Measurements from ENCODE around the gene CDCA8.

The CDCA8 gene

GRCh38 chr1:37676281-37677142 lies 15.8 kb upstream of the CDCA8 start:
- no peak overlapping the region for H3K4me2 ChIP-seq (ENCODE audit: low read depth, low read length, poor library complexity, severe bottlenecking)
- H3K36me3 ChIP-seq (ENCODE audit: low read length), result 0 out of 2 replicates have a peak, but pooled peaks cover 4% of the 10 kb centered on the region
- H3K27ac ChIP-seq (ENCODE audit: low read depth, low read length), result no peak overlapping the region
- H3K9me3 ChIP-seq (ENCODE audit: insufficient read depth, low read length), result no peaks in the 10 kb centered on the region
- no peak overlapping the region for H3K4me3 ChIP-seq (ENCODE audit: insufficient read depth, low read length, poor library complexity, severe bottlenecking)
- H3K9ac ChIP-seq (ENCODE audit: low read length), result no peak overlapping the region
- H3K27me3 ChIP-seq (ENCODE audit: low read length), result no peaks in the 10 kb centered on the region
- 0 out of 2 replicates have a peak, but pooled peaks cover under 1% of the 10 kb centered on the region for H3F3A ChIP-seq (ENCODE audit: insufficient read depth)
- TF ChIP-seq, protein P1, sequence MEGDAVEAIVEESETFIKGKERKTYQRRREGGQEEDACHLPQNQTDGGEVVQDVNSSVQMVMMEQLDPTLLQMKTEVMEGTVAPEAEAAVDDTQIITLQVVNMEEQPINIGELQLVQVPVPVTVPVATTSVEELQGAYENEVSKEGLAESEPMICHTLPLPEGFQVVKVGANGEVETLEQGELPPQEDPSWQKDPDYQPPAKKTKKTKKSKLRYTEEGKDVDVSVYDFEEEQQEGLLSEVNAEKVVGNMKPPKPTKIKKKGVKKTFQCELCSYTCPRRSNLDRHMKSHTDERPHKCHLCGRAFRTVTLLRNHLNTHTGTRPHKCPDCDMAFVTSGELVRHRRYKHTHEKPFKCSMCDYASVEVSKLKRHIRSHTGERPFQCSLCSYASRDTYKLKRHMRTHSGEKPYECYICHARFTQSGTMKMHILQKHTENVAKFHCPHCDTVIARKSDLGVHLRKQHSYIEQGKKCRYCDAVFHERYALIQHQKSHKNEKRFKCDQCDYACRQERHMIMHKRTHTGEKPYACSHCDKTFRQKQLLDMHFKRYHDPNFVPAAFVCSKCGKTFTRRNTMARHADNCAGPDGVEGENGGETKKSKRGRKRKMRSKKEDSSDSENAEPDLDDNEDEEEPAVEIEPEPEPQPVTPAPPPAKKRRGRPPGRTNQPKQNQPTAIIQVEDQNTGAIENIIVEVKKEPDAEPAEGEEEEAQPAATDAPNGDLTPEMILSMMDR (IDR thresholded peaks at IDR 0.05; ENCODE audit: insufficient read depth, low read length, poor library complexity, severe bottlenecking), result no peak
- no peak for TF ChIP-seq EZH2phosphoT487 (conservative IDR thresholded peaks at IDR 0.05; ENCODE audit: low read length)
- H3K9me2 ChIP-seq (replicated peaks; ENCODE audit: insufficient read depth, low read length), result no peaks in the 10 kb centered on the region
- no peaks in the 10 kb centered on the region for H3K79me2 ChIP-seq (ENCODE audit: insufficient read depth, low read length)
- H2AFZ ChIP-seq (ENCODE audit: low read depth, low read length, severe bottlenecking), result no peak overlapping the region
- H4K20me1 ChIP-seq (ENCODE audit: low read depth, low read length), result no peaks in the 10 kb centered on the region

GRCh38 chr1:37677143-37677439 lies 15.2 kb upstream of the CDCA8 start:
- Histone ChIP-seq H3K4me2 (ENCODE audit: low read depth, low read length, poor library complexity, severe bottlenecking) (no peak overlapping the region), H3K36me3 (ENCODE audit: low read length) (peaks cover 9% of the 10 kb centered on the region; the same call in 1 of the 2 replicates), H3K9me3 (ENCODE audit: insufficient read depth, low read length) (no peaks in the 10 kb centered on the region), H4K20me1 (ENCODE audit: low read depth, low read length) (no peaks in the 10 kb centered on the region), H3F3A (ENCODE audit: insufficient read depth) (peaks cover 5% of the 10 kb centered on the region; the same call in 1 of the 2 replicates), H3K9ac (ENCODE audit: low read length) (no peak overlapping the region), H3K9me2 (replicated peaks; ENCODE audit: insufficient read depth, low read length) (no peaks in the 10 kb centered on the region), H3K27me3 (ENCODE audit: low read length) (no peaks in the 10 kb centered on the region), H3K79me2 (ENCODE audit: insufficient read depth, low read length) (no peaks in the 10 kb centered on the region), H3K27ac (ENCODE audit: low read depth, low read length) (no peak overlapping the region), H2AFZ (ENCODE audit: low read depth, low read length, severe bottlenecking) (no peak overlapping the region), H3K4me3 (ENCODE audit: insufficient read depth, low read length, poor library complexity, severe bottlenecking) (no peak overlapping the region)
- TF ChIP-seq, protein P1 (IDR thresholded peaks at IDR 0.05; ENCODE audit: insufficient read depth, low read length, poor library complexity, severe bottlenecking), result no peak
- TF ChIP-seq EZH2phosphoT487 (conservative IDR thresholded peaks at IDR 0.05; ENCODE audit: low read length), result no peak

DNA sequence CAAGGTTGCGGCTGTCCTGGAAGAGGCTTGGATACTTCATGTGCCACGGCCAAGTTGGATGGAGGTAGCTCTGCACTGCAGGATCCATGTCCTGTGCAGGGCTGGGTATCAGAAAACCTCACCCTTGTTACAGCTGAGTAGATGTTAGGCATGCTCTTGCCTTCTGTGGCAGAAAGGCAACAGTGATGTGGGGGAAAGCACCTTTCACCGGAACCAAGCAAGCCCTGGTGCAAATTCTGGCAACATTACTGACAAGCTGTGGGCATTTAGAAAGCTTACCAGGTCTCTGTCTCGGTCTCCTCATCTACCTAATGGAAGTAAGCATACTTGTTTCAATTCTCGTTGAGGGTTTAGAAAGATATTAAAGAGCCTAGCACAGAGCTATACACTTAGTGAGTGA lies 14.5 kb upstream of the CDCA8 start:
- TF ChIP-seq EZH2phosphoT487 (conservative IDR thresholded peaks at IDR 0.05; ENCODE audit: low read length), result no peak
- TF ChIP-seq, protein P1 (IDR thresholded peaks at IDR 0.05; ENCODE audit: insufficient read depth, low read length, poor library complexity, severe bottlenecking), result no peak
- H2AFZ ChIP-seq (ENCODE audit: low read depth, low read length, severe bottlenecking), result no peak overlapping the region
- H3K36me3 ChIP-seq (ENCODE audit: low read length), result peaks cover 10% of the 10 kb centered on the region; the same call in 1 of the 2 replicates
- H3K9ac ChIP-seq (ENCODE audit: low read length), result no peak overlapping the region
- H3K4me2 ChIP-seq (ENCODE audit: low read depth, low read length, poor library complexity, severe bottlenecking), result no peak overlapping the region
- H3K79me2 ChIP-seq (ENCODE audit: insufficient read depth, low read length), result no peaks in the 10 kb centered on the region
- H3K9me3 ChIP-seq (ENCODE audit: insufficient read depth, low read length), result no peaks in the 10 kb centered on the region
- no peaks in the 10 kb centered on the region for H3K9me2 ChIP-seq (replicated peaks; ENCODE audit: insufficient read depth, low read length)
- H3F3A ChIP-seq (ENCODE audit: insufficient read depth), result peaks cover 9% of the 10 kb centered on the region
- H3K27ac ChIP-seq (ENCODE audit: low read depth, low read length), result no peak overlapping the region
- no peak overlapping the region for H3K4me3 ChIP-seq (ENCODE audit: insufficient read depth, low read length, poor library complexity, severe bottlenecking)
- H3K27me3 ChIP-seq (ENCODE audit: low read length), result no peaks in the 10 kb centered on the region
- no peaks in the 10 kb centered on the region for H4K20me1 ChIP-seq (ENCODE audit: low read depth, low read length)
